K562 (cell line): ENCODE data around the gene PLA2G2E.

Experiments used
- ARNT ChIP-seq, 2 experiments: fragments of 450-650 bp; IDR thresholded peaks; 2 replicates each; pipeline ENCODE4 v1.6.1; 2016; ENCODE audit warnings: mild to moderate bottlenecking in 1 of 2
- EZH2 ChIP-seq: IDR thresholded peaks from 2 replicates; pipeline ENCODE4 v1.6.1; 2012; ENCODE audit warnings: low read depth, mild to moderate bottlenecking, inconsistent platforms, low read length, borderline replicate concordance
- GABPA ChIP-seq: fragments of 200-800 bp; sonication (Bioruptor generic); conservative IDR thresholded peaks from 2 replicates; pipeline ENCODE4 v1.6.1; 2016; ENCODE audit warnings: low read depth, missing genetic modification characterization, missing compliant biosample characterization
- MTA3 ChIP-seq: fragments of 450-650 bp; formaldehyde crosslinking; IDR thresholded peaks from 2 replicates; pipeline ENCODE4 v1.6.1; 2017; ENCODE audit warnings: mild to moderate bottlenecking, borderline replicate concordance
- NR2C2 ChIP-seq, 2 experiments: fragments of 200-800 bp in 1 of 2; sonication (Bioruptor generic) in 1 of 2; sonication (generic) in 1 of 2; formaldehyde crosslinking in 1 of 2; IDR thresholded peaks; 2 replicates each; pipeline versions ENCODE4 v1.6.1 to v1.8.0; 2016 to 2022; ENCODE audit warnings: mild to moderate bottlenecking in 1 of 2, missing compliant biosample characterization in 1 of 2, missing genetic modification characterization in 1 of 2, missing genetic modification reagents in 1 of 2
- POLR2A ChIP-seq: fragments of 450-650 bp; conservative IDR thresholded peaks from 2 replicates; pipeline ENCODE4 v1.6.1; 2016
- ZNF143 ChIP-seq: sonication (generic); formaldehyde crosslinking; IDR thresholded peaks from 2 replicates; pipeline ENCODE4 v1.9.0; 2022; ENCODE audit warnings: mild to moderate bottlenecking, missing genetic modification reagents
- ZNF23 ChIP-seq: fragments of 250-450 bp; sonication (Bioruptor Pico); IDR thresholded peaks from 2 replicates; pipeline ENCODE4 v1.4.0; 2020; ENCODE audit warnings: mild to moderate bottlenecking
- ZNF274 ChIP-seq: IDR thresholded peaks from 2 replicates; pipeline ENCODE4 v1.6.1; 2011; ENCODE audit warnings: low read depth, mild to moderate bottlenecking, low read length, moderate library complexity, borderline replicate concordance
- TF ChIP-seq, protein P1 (sequence below), 2 experiments: fragments of 450-650 bp; conservative IDR thresholded peaks; 2 replicates each; pipeline ENCODE4 v1.6.1; 2017; ENCODE audit warnings: mild to moderate bottlenecking in 2 of 2, moderate library complexity in 2 of 2

DNA sequence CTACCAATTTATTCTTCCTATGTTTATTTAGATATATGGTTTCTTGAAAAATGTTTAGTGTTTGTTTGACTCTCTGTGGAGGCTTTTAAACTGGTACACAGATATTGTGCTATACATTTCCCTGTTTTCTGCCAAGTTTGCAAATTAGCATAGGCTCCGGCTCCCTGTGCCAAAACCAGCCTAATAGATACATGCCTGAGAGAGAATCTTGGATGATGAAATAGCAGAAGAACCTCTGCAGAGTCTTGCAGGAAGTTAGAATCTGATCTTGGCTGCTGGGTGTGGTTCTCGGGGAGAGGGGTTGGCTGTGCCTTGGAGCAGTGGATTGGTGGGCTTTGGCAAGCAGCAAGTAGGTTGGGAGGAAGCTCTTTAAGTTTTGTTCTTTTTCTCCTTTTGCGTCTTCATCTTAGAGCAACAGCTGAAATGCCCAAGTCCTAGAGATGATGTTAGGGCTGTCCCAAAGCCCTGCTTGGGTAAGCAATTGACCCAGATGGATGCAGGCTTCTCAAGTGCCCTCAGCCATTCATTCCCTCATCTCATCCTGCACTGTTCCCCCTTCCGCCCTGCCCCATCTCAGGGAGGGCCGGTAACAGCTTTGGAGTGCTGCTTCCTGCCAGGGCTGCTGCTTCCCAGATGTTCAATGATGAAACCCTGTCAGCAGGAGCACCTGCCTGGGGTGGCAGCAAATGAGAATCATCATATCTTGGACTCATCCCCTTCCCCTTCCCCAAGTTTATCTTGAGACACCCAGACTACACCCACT is 46.7 kb upstream of the PLA2G2E start:
- TF ChIP-seq ARNT (IDR thresholded peaks at IDR 0.05) = no peak
- TF ChIP-seq GABPA = no peak
- TF ChIP-seq EZH2 = no peak
- no peak for TF ChIP-seq POLR2A
- TF ChIP-seq, protein P1, sequence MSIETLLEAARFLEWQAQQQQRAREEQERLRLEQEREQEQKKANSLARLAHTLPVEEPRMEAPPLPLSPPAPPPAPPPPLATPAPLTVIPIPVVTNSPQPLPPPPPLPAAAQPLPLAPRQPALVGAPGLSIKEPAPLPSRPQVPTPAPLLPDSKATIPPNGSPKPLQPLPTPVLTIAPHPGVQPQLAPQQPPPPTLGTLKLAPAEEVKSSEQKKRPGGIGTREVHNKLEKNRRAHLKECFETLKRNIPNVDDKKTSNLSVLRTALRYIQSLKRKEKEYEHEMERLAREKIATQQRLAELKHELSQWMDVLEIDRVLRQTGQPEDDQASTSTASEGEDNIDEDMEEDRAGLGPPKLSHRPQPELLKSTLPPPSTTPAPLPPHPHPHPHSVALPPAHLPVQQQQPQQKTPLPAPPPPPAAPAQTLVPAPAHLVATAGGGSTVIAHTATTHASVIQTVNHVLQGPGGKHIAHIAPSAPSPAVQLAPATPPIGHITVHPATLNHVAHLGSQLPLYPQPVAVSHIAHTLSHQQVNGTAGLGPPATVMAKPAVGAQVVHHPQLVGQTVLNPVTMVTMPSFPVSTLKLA (conservative IDR thresholded peaks at IDR 0.05) = no peak
- TF ChIP-seq ZNF274 = no peak
- no peak for TF ChIP-seq ZNF23 (CRISPR knock-in tag)
- no peak for TF ChIP-seq MTA3
- no peak for TF ChIP-seq ZNF143
- no peak for TF ChIP-seq NR2C2 (CRISPR knock-in tag; IDR thresholded peaks at IDR 0.05)
- no peak for TF ChIP-seq NR2C2 (tag; IDR thresholded peaks at IDR 0.05)
